CD4-positive, alpha-beta T cell treated with Interleukin-17A for 4 hours (primary cell): ENCODE results near the gene CD6.
A peak's percentile ranks its signal among the peaks of the same experiment; 100 is the strongest.

ENCODE experiments used
- DNase-seq: peaks from one replicate; pipeline ENCODE4 v3.0.0-alpha.2; 2020; ENCODE audit warnings: mixed read lengths

Gene CD6

DNA sequence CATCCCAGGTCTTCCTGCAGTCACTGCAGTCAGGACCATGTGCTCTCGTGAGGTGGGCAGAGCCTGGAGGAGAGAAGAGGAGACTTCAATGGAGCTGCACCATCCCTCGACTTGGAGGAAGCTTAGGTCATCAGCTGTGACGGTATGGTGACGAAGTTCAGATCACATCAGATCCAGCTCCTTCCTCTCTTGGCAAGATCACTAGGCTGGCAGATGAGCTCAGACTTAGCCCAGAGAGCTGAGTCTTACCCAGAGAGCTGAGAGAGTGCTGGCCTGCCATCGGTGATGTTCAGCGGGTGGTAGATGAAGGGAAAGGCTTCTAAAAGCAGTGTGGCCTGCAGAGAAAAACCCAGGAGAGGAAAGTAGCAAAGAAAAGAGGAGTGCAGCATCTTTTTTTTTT is 17.7 kb upstream of the CD6 start:
- peak; percentile 12 for DNase-seq

DNA sequence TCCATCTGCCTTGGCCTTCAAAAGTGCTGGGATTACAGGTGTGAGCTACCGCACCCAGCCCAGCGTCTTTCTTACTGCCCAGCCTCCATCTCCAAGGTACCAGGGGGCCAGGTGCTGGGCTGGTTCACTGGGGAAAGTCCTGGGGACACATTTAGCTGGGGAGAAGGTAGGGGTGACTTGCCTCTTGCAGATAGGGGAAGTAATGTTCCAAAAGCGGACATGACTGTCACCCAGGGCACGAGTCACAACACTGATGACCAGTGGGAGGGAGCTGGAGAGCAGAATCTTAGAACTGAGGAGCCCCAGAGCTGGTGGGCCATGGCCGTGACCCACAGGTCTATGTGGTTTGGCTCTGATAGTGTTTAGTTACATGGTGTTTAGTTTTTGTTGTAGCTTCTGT is 17.1 kb upstream of the CD6 start:
- DNase-seq, result no peak

DNA sequence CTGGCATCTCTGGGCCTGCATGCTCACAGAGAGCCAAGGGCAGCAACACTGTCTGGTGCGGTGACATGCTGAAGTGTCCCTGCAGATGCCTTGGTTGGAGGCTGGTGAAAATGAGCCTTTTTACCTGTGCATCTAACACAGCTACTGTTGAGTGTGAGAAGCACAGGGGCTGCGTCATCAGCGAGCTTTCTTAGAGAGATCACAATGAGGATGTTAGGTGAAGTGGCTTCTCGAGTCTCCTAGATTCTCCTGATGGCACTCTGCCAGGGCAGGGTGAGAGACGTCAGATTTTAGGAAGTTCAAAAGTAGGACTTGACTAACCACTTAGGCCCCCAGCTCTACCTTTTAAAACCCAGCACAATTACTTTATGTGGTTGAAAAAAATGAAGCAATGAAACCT is 15.9 kb upstream of the CD6 start:
- peak; percentile 29 for DNase-seq

DNA sequence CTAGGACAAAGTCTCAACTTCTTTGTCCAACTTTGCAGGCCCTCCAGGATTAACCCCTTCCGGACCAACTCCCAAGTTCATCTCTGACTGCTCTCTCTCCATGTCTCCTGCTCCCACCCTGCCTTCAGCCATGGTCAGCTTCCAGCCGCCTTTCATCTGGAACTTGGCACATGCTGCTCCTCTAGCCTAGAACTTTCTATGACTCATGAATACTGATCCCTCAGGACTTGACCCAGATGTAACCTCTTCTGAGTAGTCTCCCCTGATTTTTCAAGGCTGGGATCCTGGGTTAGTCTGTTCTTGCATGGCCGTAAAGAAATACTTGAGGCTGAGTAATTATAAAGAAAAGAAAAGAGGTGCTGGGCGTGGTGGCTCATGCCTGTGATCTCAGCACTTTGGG is 14.3 kb upstream of the CD6 start:
- no peak for DNase-seq

DNA sequence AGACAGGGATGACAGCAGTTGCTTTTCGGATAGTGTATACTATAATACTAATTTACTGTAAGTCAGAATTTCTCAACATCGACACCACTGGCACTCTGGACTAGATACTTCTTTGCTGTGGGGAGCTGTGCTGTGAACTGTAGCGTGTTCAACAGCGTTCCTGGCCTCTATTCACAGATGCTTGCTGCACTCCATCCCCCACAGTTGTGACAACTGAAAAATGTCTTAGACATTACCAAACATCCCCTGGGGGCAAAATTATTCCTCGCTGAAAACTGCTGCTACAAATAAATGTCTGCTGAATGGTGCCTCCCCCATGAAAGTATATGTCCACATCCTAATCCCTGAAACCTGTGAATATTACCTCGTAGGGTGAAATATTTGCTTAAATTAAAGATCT is 12.0 kb upstream of the CD6 start:
- no peak for DNase-seq

DNA sequence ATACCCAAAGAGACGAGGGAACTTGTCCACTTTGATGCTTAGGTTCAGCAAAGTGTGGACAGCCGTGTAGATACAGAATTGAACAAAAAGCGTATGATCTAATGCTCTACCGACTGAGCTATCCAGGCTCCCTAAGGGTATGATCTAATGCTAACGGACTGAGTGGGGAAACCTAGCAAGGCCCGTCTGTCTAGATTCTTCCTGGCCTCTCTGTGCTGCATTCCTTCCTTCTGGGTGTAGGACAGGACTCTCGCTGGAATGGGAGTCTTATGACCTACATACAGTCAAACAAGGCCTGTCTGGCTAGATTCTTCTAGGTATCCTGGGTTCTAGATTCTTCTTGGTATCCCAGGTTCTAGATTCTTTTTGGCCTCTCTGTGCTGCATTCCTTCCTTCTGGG is 11.1 kb upstream of the CD6 start:
- no peak for DNase-seq

DNA sequence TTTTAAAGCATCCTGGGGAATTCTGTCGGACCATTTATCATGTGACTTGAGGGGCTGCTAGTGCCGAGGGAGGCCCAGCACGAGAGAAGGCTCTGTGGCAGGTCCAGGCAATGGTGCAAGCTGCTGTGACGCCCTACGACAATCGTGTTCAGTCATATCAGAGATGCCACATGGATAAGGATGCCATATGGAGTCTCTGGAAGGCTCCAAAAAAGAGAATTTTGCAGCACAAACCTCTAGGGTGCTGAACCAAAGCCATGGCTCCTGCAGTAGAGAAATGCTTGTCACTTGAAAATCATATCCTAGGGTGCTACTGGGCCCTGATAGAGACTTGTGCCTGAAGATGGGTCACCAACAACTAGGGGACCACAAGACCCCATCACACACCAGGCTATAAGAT is 6.7 kb upstream of the CD6 start:
- DNase-seq, result no peak

DNA sequence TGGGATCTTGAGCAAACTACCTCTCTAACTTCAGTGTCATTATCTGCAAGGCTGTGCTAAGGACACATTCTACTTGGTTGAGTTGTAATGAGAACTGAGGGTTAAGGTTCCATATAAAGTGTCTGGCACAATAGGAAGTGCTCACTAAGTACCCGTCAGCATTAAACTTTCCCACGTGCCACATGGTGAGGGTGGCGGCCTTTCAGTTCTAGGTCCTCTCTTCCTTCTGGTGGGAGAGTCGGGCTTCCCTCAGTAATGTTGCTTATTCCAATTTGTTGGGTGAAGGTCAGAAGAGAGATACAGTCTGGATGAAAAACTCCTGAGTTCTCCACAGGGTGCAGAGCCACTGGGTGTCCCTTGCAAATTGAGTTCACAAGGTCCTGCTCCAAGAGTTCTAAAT is 4.6 kb upstream of the CD6 start:
- DNase-seq, result no peak

DNA sequence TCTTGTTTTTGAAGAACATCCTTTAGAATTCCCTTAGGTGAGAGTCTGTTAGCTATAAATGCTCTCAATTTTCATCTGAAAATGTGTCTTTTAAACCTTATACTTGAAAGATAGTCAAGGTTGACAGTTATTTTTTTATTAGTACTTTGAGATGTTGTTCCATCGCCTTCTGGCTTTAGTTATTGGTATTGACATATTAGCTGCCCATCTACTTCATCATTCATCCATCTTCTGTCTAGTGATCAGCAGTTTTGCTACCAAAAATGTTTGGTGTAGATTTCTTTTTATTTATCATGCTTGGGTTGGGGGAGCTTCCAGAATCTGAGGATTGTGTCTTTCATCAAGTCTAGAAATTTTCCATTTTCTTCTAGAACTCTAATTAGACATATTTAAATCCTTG is 3.3 kb upstream of the CD6 start:
- DNase-seq, result no peak

DNA sequence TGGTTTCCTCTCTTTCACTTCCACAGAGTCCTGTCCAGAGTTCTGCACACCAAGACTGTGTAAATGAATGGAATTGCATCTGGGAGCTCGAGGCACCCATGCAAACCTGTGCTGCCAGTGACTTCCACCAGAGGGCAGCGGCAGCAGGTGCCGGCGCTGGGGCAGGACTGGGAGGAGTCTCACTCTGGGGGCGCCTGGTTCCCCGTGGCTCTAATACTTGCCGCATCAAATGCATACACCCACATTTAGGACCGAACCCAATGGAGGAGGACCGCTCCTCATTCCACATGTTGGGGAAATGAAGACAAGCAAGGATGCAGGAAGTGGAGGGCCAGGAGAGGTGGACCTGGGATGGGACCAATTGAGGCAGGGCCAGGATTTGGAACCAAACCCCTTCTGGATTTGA is 1.1 kb upstream of the CD6 start:
- peak; percentile 88 for DNase-seq

DNA sequence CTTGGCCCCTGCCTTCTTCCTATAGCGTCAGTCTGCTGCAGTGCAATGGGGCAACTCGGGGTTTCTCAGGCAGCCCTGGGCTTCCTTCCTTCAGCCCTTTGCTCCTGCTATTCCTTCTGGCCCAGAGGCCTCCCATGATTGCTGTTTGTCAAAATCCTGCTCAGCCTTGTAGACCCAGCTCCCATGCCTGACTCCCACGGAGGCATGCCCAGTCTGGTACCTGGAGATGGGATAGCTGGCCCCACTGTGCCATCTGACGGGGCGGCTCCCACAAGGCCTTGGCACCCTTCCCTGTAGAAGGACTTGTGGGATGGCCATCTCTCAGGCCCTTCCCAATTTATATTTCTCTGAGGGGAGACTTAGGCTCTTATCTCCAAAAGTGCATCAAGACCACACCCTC is 590 bp upstream of the CD6 start:
- DNase-seq, result peak; percentile 23

DNA sequence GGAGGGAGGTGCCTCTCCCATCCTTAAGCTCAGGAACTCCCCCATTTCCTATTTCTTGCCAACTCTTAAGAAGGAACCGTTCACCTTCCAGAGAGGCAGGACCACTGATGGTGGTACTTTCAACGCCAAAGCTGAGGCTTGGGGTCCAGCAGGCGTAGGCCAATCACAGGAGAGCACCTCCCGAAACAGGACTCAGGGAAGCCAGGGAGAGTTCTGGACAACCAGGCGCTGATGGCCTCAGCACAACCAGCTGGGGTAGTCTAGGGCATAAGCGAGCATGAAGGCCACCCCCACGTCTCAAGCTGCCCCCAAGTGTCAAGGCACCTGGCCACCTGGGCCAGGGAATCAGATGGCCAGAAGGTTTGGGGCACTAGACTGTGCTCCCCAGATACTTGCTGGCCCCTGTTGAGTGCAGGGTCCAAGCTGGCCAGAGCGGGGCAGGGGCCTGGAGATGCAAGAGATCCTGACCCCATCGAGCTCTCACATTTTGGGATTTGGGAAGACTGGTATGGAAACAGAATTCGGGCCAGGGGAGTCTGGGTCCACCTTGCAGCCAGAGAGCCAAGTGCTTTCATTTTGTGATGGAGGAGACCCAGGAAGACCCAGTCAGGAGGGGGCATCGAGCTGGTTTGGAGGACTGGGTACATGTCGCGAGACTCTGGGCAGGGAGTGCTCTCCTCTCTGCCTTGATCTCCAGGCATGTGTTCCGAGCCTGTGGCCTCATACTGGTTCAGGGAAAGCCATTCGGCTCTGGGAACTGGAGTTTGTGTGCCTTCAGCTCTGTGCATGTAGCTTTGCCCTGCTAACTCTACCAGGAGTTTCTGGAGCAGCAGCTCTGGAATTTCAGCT is 926 bp downstream of the CD6 start:
- peak; percentile 60 for DNase-seq

DNA sequence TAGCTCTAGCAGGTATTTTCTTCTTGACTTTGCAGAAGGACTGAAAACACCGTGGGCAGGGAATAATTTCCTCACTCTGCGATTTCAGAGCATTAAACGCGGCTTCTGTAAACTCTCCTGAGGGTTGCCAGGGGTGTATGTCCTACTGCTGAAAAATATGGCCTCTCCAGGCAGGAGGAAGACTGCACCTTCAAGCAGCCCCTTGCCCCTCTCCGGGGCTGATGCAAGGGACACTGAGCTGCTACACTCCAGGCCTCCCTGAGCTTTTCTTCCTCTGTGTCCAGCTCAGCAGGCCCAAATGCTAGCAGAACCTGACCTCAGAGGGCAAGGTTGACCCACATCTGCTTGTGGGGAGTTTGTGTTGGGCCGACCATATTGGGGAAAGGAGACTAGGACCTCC is 2.2 kb downstream of the CD6 start:
- DNase-seq, result peak; percentile 36

DNA sequence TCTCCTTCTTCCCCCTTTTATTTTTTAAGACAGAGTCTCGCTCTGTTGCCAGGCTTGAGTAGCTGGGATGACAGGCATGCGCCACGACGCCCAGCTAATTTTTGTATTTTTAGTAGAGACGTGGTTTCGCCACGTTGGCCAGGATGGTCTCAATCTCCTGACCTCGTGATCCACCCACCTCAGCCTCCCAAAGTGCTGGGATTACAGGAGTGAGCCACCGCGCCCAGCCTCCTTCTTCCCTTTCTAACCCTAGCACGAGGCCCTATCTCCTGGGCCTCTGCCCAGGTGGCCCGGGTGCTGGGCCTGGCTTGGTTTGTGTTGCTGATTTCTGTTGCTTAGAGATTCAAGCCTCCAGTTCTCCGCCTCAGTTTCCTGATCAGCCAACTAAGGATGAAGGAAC is 2.8 kb downstream of the CD6 start:
- peak; percentile 36 for DNase-seq

DNA sequence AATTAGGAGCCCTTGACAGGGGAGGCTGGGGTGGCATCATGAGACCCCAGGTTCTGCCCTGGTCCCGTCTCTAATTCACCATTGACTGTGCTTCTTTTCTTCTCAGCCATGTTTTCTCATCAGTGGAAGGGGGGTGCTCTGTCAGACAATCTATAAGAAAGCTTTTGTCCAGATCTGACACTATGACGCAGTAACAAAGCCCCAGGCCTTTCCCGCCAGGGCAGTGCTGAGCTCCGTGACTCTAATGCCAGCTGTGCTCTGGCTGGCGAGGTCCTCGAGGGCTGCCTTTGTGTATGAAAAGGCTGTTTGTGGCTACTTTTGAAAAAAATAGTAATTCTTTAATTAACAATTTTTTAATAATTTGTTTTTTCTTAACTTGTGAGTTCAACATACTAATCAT is 3.2 kb downstream of the CD6 start:
- peak; percentile 46 for DNase-seq

DNA sequence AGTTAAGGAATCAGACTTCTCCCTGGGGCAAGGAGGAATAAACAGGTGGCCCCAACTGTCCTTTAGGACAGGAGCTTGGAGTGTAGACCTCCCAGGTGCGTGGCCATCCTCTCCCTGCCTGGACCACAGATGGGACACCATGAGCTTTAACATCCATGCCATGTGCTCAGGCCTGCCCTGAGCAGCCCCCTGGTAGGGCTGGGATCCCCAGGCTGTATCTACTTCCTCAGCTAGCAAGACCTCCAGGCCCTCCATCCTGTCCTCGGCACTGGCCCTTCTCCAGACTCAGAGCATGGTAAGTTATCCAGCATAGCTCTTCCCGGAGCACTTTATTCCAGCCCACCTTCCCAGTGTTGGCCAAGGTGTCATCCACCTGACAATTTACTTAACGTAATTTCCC is 5.7 kb downstream of the CD6 start:
- DNase-seq, result no peak

DNA sequence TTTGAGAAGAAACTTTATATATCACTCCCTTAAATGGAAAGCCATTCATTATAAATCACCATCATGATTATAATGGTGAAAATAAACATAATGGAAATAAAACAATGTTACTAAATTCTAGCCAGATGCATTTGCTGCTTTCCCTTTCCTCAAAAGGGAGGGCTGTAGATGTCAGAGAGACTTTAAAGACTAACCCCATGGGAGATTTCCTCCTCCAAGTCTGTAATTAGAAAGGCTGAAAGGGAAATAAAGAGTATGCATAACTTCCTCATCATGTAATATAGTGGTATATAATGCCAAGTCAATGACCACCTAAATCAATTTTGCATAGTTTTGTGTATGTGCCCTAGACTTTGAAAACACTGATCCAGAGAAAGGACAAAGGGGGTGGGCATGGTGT is 6.4 kb downstream of the CD6 start:
- DNase-seq, result no peak

DNA sequence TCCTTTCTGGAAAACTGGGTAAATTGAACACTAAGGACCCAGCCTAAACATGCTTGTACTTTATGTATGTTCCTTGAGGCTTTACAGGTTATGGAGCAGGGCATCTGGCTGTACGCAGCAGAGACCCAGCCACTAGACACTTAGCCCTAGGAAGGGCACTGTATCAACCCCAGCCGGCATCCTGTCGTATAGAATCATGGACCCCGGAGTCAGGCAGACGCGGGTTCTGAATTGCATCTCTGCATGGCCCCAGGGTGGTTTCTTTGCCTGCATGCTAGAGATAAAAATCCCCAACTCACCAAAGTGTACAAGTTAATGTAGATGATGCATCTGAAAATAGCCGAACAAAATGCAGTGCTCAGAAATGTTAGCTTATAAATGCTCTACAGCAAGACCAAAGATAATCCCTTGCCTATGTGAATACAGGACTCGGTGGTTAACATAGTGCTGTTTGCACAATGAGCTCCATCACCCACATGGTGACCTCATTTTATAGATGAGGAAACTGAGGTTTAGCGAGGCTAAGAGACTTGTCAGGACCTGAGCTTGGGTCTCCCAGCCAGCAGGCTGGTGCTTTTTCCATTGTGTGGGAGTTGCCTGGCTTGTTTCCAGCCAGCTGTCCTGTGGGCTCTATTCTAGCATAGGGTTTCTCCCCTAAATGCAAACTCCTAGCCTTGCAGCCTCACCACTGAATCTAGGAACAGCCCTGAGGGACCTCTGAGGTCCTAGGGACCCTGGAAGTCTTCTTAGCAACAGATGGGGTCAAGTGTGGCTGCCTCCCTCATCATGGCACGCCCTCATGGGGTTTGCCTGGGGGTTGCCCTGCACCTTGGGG is 7.3 kb downstream of the CD6 start:
- DNase-seq, result peak; percentile 47

DNA sequence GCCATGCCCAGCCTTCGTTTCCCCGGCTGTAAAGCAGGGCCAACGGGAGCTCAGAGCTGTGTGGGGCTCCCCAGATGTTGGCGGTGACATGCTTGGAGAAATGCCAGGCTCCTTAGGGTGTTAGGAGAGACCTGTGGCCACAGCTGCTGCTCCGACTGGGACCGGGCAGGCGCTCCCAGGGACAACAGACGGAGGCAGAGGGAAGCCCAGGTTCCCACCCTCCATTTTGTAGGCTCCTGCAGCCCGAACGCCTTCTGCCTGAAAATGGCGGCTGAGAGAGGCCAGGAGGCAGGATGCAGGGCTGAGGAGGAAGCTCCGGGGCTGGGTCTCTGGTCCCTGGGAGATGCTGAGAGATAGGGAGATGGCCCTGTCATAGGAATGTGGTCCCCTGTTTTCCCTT is 10.0 kb downstream of the CD6 start:
- DNase-seq, result no peak

DNA sequence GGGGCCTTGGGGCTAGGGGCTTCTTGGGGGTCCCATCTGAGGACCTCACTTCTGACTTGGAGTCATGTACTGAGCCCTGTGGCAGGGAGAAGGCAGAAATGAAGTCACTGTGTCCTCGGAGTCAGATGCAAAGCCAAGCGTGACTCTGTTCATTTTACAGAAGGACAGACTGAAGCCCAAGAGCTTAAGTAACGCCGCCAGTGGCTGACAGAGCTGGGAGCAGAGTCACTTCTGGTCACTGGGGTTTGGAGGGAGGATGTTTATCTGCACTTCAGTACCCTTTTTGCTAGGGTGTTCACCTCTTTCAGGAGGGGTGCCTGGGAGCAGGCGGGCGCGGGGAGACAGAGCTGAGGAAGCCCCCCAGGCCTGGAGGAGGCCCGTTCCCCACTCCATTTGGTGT is 10.7 kb downstream of the CD6 start:
- peak; percentile 58 for DNase-seq

DNA sequence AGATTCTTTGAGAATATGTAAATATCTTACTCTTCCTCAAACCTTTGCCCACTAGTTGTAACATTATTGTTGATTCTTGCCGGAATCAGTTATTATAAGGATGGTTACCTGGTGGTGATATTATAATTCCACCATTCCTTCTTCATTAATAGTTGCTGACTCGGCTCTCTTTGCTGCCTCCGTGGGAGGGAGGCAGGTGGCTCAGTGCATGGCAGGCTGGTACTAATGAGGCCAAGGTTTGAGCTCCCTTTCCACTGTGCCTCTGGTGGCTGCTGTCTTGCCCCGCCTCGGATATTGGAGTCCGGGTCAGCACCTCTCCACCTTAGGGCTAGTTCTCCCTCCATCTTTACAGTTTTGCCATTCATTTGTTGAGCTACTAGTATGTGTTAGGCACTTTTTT is 12.7 kb downstream of the CD6 start:
- peak; percentile 43 for DNase-seq

DNA sequence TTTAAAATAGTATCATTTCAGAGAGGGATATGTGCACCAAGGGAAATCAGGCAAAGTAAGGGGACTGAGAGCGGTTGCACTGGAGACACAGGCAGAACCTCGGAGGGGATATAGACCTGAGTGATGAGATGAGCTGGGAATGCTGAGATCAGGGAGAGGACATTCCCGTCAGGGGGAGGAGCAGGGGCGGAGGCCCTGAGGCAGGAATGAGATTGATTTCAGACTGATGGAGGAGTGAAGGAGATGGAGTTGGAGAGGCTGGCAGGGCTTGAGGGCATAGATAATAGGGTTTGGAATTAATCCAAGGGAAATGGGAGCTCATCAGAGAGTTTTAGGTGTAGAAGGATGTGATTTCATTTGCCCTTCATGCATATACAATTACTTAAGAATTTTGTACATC is 13.2 kb downstream of the CD6 start:
- no peak for DNase-seq

DNA sequence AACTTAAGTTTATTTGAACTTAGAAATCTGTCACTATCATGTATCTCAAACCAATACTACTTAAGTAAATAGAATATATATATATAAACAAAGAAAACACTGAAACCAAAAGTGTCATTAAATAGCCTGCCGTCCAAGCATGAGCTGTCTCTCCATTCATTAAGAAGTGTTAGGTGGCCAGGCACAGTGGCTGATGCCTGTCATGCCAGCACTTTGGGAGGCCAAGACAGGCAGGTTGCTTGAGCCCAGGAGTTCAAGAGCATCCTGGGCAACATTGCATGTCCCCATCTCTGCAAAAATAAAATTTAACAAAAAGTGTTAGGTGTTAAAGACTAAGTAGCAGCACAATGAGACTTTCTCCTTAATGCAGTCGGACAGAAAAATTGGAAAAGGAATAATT is 14.0 kb downstream of the CD6 start:
- no peak for DNase-seq
